HCT116 (cell line): ENCODE data around the gene EXOC6B. TPM values are rescaled to one million over a fixed set of nuclear protein-coding genes. Genes with fewer than 3 reads are reported as not detected.

Experiments
- ATAC-seq: fragments of 200-7000 bp; cut with Tn5 transposase; 2 replicates; pipeline ENCODE4 v1.9.1; 2020; ENCODE audit warnings: mild to moderate bottlenecking, moderate library complexity
- BruUV-seq: library from RNA; stranded (reverse); fragments of 400-500 nt; replicated peaks from 2 replicates; lab custom pipeline; 2021; lab: Mats Ljungman, UMichigan
- CTCF ChIA-PET: fragments of 300-600 bp; sonication (Branson Sonifier 250); formaldehyde crosslinking; loops from one replicate; lab custom pipeline; 2021; ENCODE audit warnings: antibody characterized with exemption; lab: Charles Lee
- POLR2A ChIA-PET: fragments of 300-600, 350-600 bp; sonication (Branson Sonifier 250); formaldehyde crosslinking; loops from one replicate; lab custom pipeline; 2021; ENCODE audit warnings: antibody characterized with exemption; lab: Charles Lee
- RAD21 ChIA-PET, 2 experiments: fragments of 300-600 bp; sonication (Branson Sonifier 250); formaldehyde crosslinking; loops; one replicate each; lab custom pipeline; 2023; ENCODE audit warnings: low total read pairs in 2 of 2; ENCODE audit not compliant: uncharacterized antibody in 2 of 2, unreplicated experiment in 2 of 2, low non-redundant PET in 1 of 2; lab: Charles Lee
- DNase-seq: peaks from one replicate; pipeline ENCODE4 v3.0.0-alpha.2; 2010; ENCODE audit warnings: low read depth, low spot score
- H2AFZ ChIP-seq: fragments of 200-600 bp; shearing (Covaris generic), sonication (generic); 2 replicates; pipeline ENCODE4 v1.6.1; 2017; ENCODE audit warnings: low read depth, mixed run types, mixed read lengths, antibody characterized with exemption, low read length; ENCODE audit not compliant: poor library complexity, severe bottlenecking
- H3K27ac ChIP-seq: 2 replicates; pipeline ENCODE4 v1.5.1; 2012; ENCODE audit warnings: low read depth, low read length
- H3K27me3 ChIP-seq: fragments of 200-600 bp; sonication (generic); 2 replicates; pipeline ENCODE4 v1.6.1; 2016; ENCODE audit warnings: mixed run types, low read length, mixed read lengths; ENCODE audit not compliant: insufficient read depth
- H3K36me3 ChIP-seq, 2 experiments: fragments of 200-500 bp in 1 of 2; fragments of 200-600 bp in 1 of 2; sonication (Bioruptor generic) in 1 of 2; sonication (generic) in 1 of 2; 2 replicates each; pipeline versions ENCODE4 v1.5.1 to v1.6.1; 2014 to 2016; ENCODE audit warnings: low read length in 2 of 2, inconsistent platforms in 1 of 2, mixed read lengths in 1 of 2, mixed run types in 1 of 2; ENCODE audit not compliant: insufficient read depth in 2 of 2, control insufficient read depth in 1 of 2
- H3K4me1 ChIP-seq, 2 experiments: fragments of 200-600 bp in 1 of 2; sonication (generic) in 1 of 2; 2 replicates each; pipeline versions ENCODE4 v1.5.1 to v1.6.1; 2012 to 2017; ENCODE audit warnings: low read length in 2 of 2, inconsistent platforms in 1 of 2, mild to moderate bottlenecking in 1 of 2, mixed read lengths in 1 of 2, mixed run types in 1 of 2, moderate library complexity in 1 of 2; ENCODE audit not compliant: insufficient read depth in 2 of 2, control insufficient read depth in 1 of 2
- H3K4me2 ChIP-seq: fragments of 200-600 bp; sonication (generic); 2 replicates; pipeline ENCODE4 v1.6.1; 2017; ENCODE audit warnings: mixed run types, low read length, mixed read lengths
- H3K4me3 ChIP-seq, 2 experiments: fragments of 200-600 bp in 1 of 2; sonication (generic) in 1 of 2; replicated peaks in 1 of 2; 2 replicates each; pipeline ENCODE4 v1.5.1; 2011 to 2016; ENCODE audit warnings: low read length in 2 of 2, control low read depth in 1 of 2, low read depth in 1 of 2, mild to moderate bottlenecking in 1 of 2, mixed read lengths in 1 of 2, mixed run types in 1 of 2
- H3K79me2 ChIP-seq: fragments of 200-600 bp; sonication (generic); 2 replicates; pipeline ENCODE4 v1.6.1; 2017; ENCODE audit warnings: mild to moderate bottlenecking, mixed run types, low read length, moderate library complexity, mixed read lengths; ENCODE audit not compliant: insufficient read depth
- H3K9ac ChIP-seq: fragments of 200-600 bp; sonication (generic); 2 replicates; pipeline ENCODE4 v1.6.1; 2016; ENCODE audit warnings: low read length, mixed read lengths
- H3K9me2 ChIP-seq: fragments of 200-600 bp; sonication (generic), shearing (Covaris generic); 2 replicates; pipeline ENCODE4 v1.6.1; 2017; ENCODE audit warnings: mixed run types, mild to moderate bottlenecking, moderate library complexity; ENCODE audit not compliant: insufficient read depth
- H3K9me3 ChIP-seq, 2 experiments: fragments of 200-500 bp in 1 of 2; fragments of 200-600 bp in 1 of 2; sonication (Bioruptor generic) in 1 of 2; sonication (generic) in 1 of 2; 2 replicates each; pipeline ENCODE4 v1.6.1; 2014 to 2017; ENCODE audit warnings: low read length in 2 of 2, mixed read lengths in 2 of 2, inconsistent platforms in 1 of 2, low read depth in 1 of 2, mild to moderate bottlenecking in 1 of 2, mixed run types in 1 of 2, moderate library complexity in 1 of 2; ENCODE audit not compliant: control insufficient read depth in 1 of 2, insufficient read depth in 1 of 2
- H4K20me1 ChIP-seq: fragments of 200-600 bp; sonication (generic), shearing (Covaris generic); 2 replicates; pipeline ENCODE4 v1.6.1; 2017; ENCODE audit warnings: mixed run types, mild to moderate bottlenecking, moderate library complexity; ENCODE audit not compliant: insufficient read depth
- ATF3 ChIP-seq: IDR thresholded peaks from 2 replicates; pipeline ENCODE4 v1.6.1; 2012
- CBX3 ChIP-seq: IDR thresholded peaks from 2 replicates; pipeline ENCODE4 v1.6.1; 2012; ENCODE audit warnings: low read depth
- CTCF ChIP-seq, 3 experiments: fragments of 200-600 bp in 1 of 3; sonication (generic) in 1 of 3; IDR thresholded peaks in 2 of 3; conservative IDR thresholded peaks in 1 of 3; 2 replicates each; pipeline ENCODE4 v1.5.1; 2012 to 2017; ENCODE audit warnings: low read depth in 2 of 3, low read length in 2 of 3, antibody characterized with exemption in 1 of 3, borderline replicate concordance in 1 of 3, control low read depth in 1 of 3, mild to moderate bottlenecking in 1 of 3, mixed read lengths in 1 of 3, mixed run types in 1 of 3, moderate library complexity in 1 of 3; ENCODE audit not compliant: insufficient read depth in 1 of 3
- EGR1 ChIP-seq: IDR thresholded peaks from 2 replicates; pipeline ENCODE4 v1.6.1; 2012; ENCODE audit warnings: low read depth
- EZH2 ChIP-seq: fragments of 200-600 bp; sonication (generic); IDR thresholded peaks from 2 replicates; pipeline ENCODE4 v1.6.1; 2017; ENCODE audit warnings: antibody characterized with exemption, mixed run types
- EZH2phosphoT487 ChIP-seq: fragments of 200-600 bp; IDR thresholded peaks from 2 replicates; pipeline ENCODE4 v1.6.1; 2018; ENCODE audit warnings: antibody characterized with exemption, borderline replicate concordance
- FOSL1 ChIP-seq: IDR thresholded peaks from 2 replicates; pipeline ENCODE4 v1.6.1; 2012; ENCODE audit warnings: low read depth
- JUND ChIP-seq: IDR thresholded peaks from 2 replicates; pipeline ENCODE4 v1.6.1; 2012
- POLR2A ChIP-seq: IDR thresholded peaks from 2 replicates; pipeline ENCODE4 v1.7.0; 2011; ENCODE audit warnings: borderline replicate concordance; ENCODE audit not compliant: insufficient read depth, insufficient read length; ENCODE audit errors: extremely low read depth
- POLR2AphosphoS5 ChIP-seq: IDR thresholded peaks from 2 replicates; pipeline ENCODE4 v1.6.1; 2011; ENCODE audit warnings: mild to moderate bottlenecking, low read depth, low read length, moderate library complexity
- RAD21 ChIP-seq: IDR thresholded peaks from 2 replicates; pipeline ENCODE4 v1.6.1; 2012; ENCODE audit warnings: low read depth, mild to moderate bottlenecking
- SIN3A ChIP-seq: IDR thresholded peaks from 2 replicates; pipeline ENCODE4 v1.6.1; 2012; ENCODE audit warnings: low read depth
- SP1 ChIP-seq: IDR thresholded peaks from 2 replicates; pipeline ENCODE4 v1.6.1; 2012; ENCODE audit warnings: low read depth
- TCF7L2 ChIP-seq: IDR thresholded peaks from 2 replicates; pipeline ENCODE4 v1.7.0; 2011; ENCODE audit warnings: borderline replicate concordance, inconsistent platforms; ENCODE audit not compliant: insufficient read depth, insufficient read length; ENCODE audit errors: extremely low read depth
- ZNF274 ChIP-seq: fragments of 200-500 bp; sonication (Bioruptor generic); IDR thresholded peaks from 2 replicates; pipeline ENCODE4 v1.6.1; 2014; ENCODE audit warnings: mild to moderate bottlenecking, low read depth, low read length, inconsistent platforms
- intact Hi-C: fragments of 100-400 bp; cut with micrococcal nuclease; formaldehyde crosslinking; loops from 2 replicates; pipeline ENCODE4 v1.10.0; 2022
- total RNA-seq: library from RNA; stranded (reverse); gene quantifications from one replicate; pipeline ENCODE4 v1.2.1, GENCODE V29; 2021; ENCODE audit not compliant: unreplicated experiment

Gene EXOC6B
- total RNA-seq, 1 experiment from 2014 or later: 25.4 TPM

GRCh38 chr2:72750466-72750865 is 75.4 kb downstream of the EXOC6B start:
- DNase-seq (no peak), ATAC-seq (no peak)
- BruUV-seq: no TSS peak
- intact Hi-C loops: no loop called here
- H3K9ac ChIP-seq: no peak overlapping the region
- no peak overlapping the region for H3K4me3 ChIP-seq
- H4K20me1 ChIP-seq: no peaks in the 10 kb centered on the region
- H3K4me1 ChIP-seq: peaks cover 0 to 3% of the 10 kb centered on the region in 2 experiments; a peak in 1 of 4 replicates
- no peaks in the 10 kb centered on the region for H3K79me2 ChIP-seq
- no peak overlapping the region for H3K4me2 ChIP-seq
- no peaks in the 10 kb centered on the region for H3K9me3 ChIP-seq
- CTCF ChIA-PET: no interaction called here
- POLR2A ChIA-PET: no interaction called here
- TF ChIP-seq RAD21 (no peak), SP1 (no peak), SIN3A (no peak), POLR2AphosphoS5 (no peak), EZH2 (no peak), TCF7L2 (no peak), EZH2phosphoT487 (no peak), ATF3 (no peak), CBX3 (no peak), EGR1 (no peak), FOSL1 (no peak), ZNF274 (no peak), JUND (no peak), POLR2A (no peak), CTCF (IDR thresholded peaks at IDR 0.05 in 2 of 3, conservative IDR thresholded peaks at IDR 0.05 in 1 of 3; ENCODE audit: borderline replicate concordance in 1 of 3, insufficient read depth in 1 of 3, low read depth in 2 of 3, low read length in 2 of 3) (no peak)
- no peak overlapping the region for H2AFZ ChIP-seq
- no peaks in the 10 kb centered on the region for H3K9me2 ChIP-seq
- RAD21 ChIA-PET: no interaction called here
- no peaks in the 10 kb centered on the region for H3K36me3 ChIP-seq
- no peaks in the 10 kb centered on the region for H3K27me3 ChIP-seq
- H3K27ac ChIP-seq: no peak overlapping the region
